WTC11 (cell line): ENCODE measurements around the gene CTNNA3. TPM values are rescaled to one million over a fixed set of nuclear protein-coding genes. Genes with fewer than 3 reads are reported as not detected.

Experiments used
- ATAC-seq: fragments of 200-7000 bp; cut with Tn5 transposase; 2 replicates; pipeline ENCODE4 v1.10.0; 2021; ENCODE audit warnings: mild to moderate bottlenecking, moderate library complexity
- CTCF ChIA-PET: fragments of 300-600 bp; sonication (Branson Sonifier 250); formaldehyde crosslinking; loops from one replicate; lab custom pipeline; 2021; ENCODE audit warnings: antibody characterized with exemption; lab: Charles Lee
- POLR2A ChIA-PET: fragments of 350-600 bp; sonication (Branson Sonifier 250); formaldehyde crosslinking; loops from one replicate; lab custom pipeline; 2021; ENCODE audit warnings: antibody characterized with exemption; lab: Charles Lee
- DNase-seq: peaks from one replicate; pipeline ENCODE4 v3.0.0; 2021; ENCODE audit warnings: low spot score
- H3K27ac Mint-ChIP-seq: 2 replicates; pipeline ENCODE4 v1.8.0; 2021; ENCODE audit warnings: mixed read lengths
- H3K27me3 Mint-ChIP-seq: 2 replicates; pipeline ENCODE4 v1.8.0; 2021; ENCODE audit warnings: low read depth, mild to moderate bottlenecking, moderate library complexity, mixed read lengths
- H3K36me3 Mint-ChIP-seq: 2 replicates; pipeline ENCODE4 v1.8.0; 2021; ENCODE audit warnings: mixed read lengths
- H3K4me1 Mint-ChIP-seq: 2 replicates; pipeline ENCODE4 v1.8.0; 2022; ENCODE audit warnings: mixed read lengths
- H3K4me3 Mint-ChIP-seq: 2 replicates; pipeline ENCODE4 v1.8.0; 2021; ENCODE audit warnings: mild to moderate bottlenecking, moderate library complexity, mixed read lengths
- H3K9me3 Mint-ChIP-seq: 2 replicates; pipeline ENCODE4 v1.8.0; 2021; ENCODE audit warnings: mixed read lengths
- E2F1 ChIP-seq: sonication (generic); formaldehyde crosslinking; IDR thresholded peaks from 2 replicates; pipeline ENCODE4 v1.8.0; 2022; ENCODE audit warnings: mild to moderate bottlenecking, missing genetic modification reagents
- ESRRA ChIP-seq: sonication (generic); formaldehyde crosslinking; IDR thresholded peaks from 2 replicates; pipeline ENCODE4 v1.8.1; 2022; ENCODE audit warnings: mild to moderate bottlenecking, missing genetic modification reagents, borderline replicate concordance
- FOXJ3 ChIP-seq: sonication (generic); formaldehyde crosslinking; IDR thresholded peaks from 2 replicates; pipeline ENCODE4 v1.9.0; 2021; ENCODE audit warnings: missing genetic modification reagents, mild to moderate bottlenecking, borderline replicate concordance
- FOXP1 ChIP-seq: sonication (generic); formaldehyde crosslinking; IDR thresholded peaks from 2 replicates; pipeline ENCODE4 v1.8.0; 2022; ENCODE audit warnings: missing genetic modification reagents, mild to moderate bottlenecking, moderate library complexity, borderline replicate concordance
- GABPB1 ChIP-seq: sonication (generic); formaldehyde crosslinking; IDR thresholded peaks from 2 replicates; pipeline ENCODE4 v1.8.1; 2023; ENCODE audit warnings: mild to moderate bottlenecking, missing genetic modification reagents
- NFATC4 ChIP-seq: fragments of 250-450 bp; sonication (Bioruptor Pico); IDR thresholded peaks from 2 replicates; pipeline ENCODE4 v1.9.0; 2021; ENCODE audit warnings: mild to moderate bottlenecking
- OVOL2 ChIP-seq: fragments of 250-450 bp; sonication (Bioruptor Pico); IDR thresholded peaks from 2 replicates; pipeline ENCODE4 v1.9.0; 2021; ENCODE audit warnings: mild to moderate bottlenecking, borderline replicate concordance
- TEAD1 ChIP-seq: sonication (generic); formaldehyde crosslinking; IDR thresholded peaks from 2 replicates; pipeline ENCODE4 v1.8.0; 2022; ENCODE audit warnings: mild to moderate bottlenecking, missing genetic modification reagents
- TEAD4 ChIP-seq: sonication (generic); formaldehyde crosslinking; IDR thresholded peaks from 2 replicates; pipeline ENCODE4 v1.8.0; 2022; ENCODE audit warnings: mild to moderate bottlenecking, missing genetic modification reagents
- TP53 ChIP-seq: sonication (generic); formaldehyde crosslinking; IDR thresholded peaks from 2 replicates; pipeline ENCODE4 v1.8.1; 2023; ENCODE audit warnings: mild to moderate bottlenecking, missing genetic modification reagents
- USF1 ChIP-seq: sonication (generic); formaldehyde crosslinking; IDR thresholded peaks from 2 replicates; pipeline ENCODE4 v1.8.0; 2022; ENCODE audit warnings: mild to moderate bottlenecking, missing genetic modification reagents
- ZNF317 ChIP-seq: sonication (generic); formaldehyde crosslinking; IDR thresholded peaks from 2 replicates; pipeline ENCODE4 v1.8.1; 2023; ENCODE audit warnings: low read depth, mild to moderate bottlenecking, moderate library complexity, missing genetic modification reagents, borderline replicate concordance
- ZNF396 ChIP-seq: fragments of 250-450 bp; sonication (Bioruptor Pico); IDR thresholded peaks from 2 replicates; pipeline ENCODE4 v1.8.0; 2021; ENCODE audit warnings: mild to moderate bottlenecking, moderate library complexity, borderline replicate concordance
- total RNA-seq: library from RNA; stranded (reverse); gene quantifications from 3 replicates; pipeline ENCODE4 v1.2.3, GENCODE V29; 2021
- TF ChIP-seq, protein P1 (sequence below): sonication (generic); formaldehyde crosslinking; IDR thresholded peaks from 2 replicates; pipeline ENCODE4 v1.8.1; 2022; ENCODE audit warnings: low read depth, mild to moderate bottlenecking, moderate library complexity, missing genetic modification reagents, borderline replicate concordance
- TF ChIP-seq, protein P2 (sequence below): fragments of 250-450 bp; sonication (Bioruptor Pico); conservative IDR thresholded peaks from 2 replicates; pipeline ENCODE4 v1.9.0; 2021; ENCODE audit warnings: mild to moderate bottlenecking
- TF ChIP-seq, protein P3 (sequence below): fragments of 250-450 bp; sonication (Bioruptor Pico); IDR thresholded peaks from 2 replicates; pipeline ENCODE4 v1.9.0; 2021; ENCODE audit warnings: mild to moderate bottlenecking
- TF ChIP-seq, protein P4 (sequence below): fragments of 250-450 bp; sonication (Bioruptor Pico); IDR thresholded peaks from 2 replicates; pipeline ENCODE4 v1.9.0; 2021; ENCODE audit warnings: moderate library complexity, mild to moderate bottlenecking, inconsistent platforms, borderline replicate concordance
- TF ChIP-seq, protein P5 (sequence below): sonication (generic); formaldehyde crosslinking; IDR thresholded peaks from 2 replicates; pipeline ENCODE4 v1.8.0; 2022; ENCODE audit warnings: mild to moderate bottlenecking, missing genetic modification reagents
- TF ChIP-seq, protein P6 (sequence below): fragments of 250-450 bp; sonication (Bioruptor Pico); IDR thresholded peaks from 2 replicates; pipeline ENCODE4 v2.1.2; 2022; ENCODE audit warnings: mild to moderate bottlenecking, moderate library complexity
- TF ChIP-seq, protein P7 (sequence below): sonication (generic); formaldehyde crosslinking; conservative IDR thresholded peaks from 2 replicates; pipeline ENCODE4 v1.8.1; 2022; ENCODE audit warnings: mild to moderate bottlenecking, missing genetic modification reagents

CTNNA3 gene
- total RNA-seq, 1 experiment from 2014 or later = 6.1 TPM

- ChIA-PET POLR2A (no interaction called here), CTCF (no interaction called here)
- no peaks in the 10 kb centered on the region for H3K36me3 Mint-ChIP-seq
- DNase-seq (no peak), ATAC-seq (no peak)
- TF ChIP-seq, protein P1, sequence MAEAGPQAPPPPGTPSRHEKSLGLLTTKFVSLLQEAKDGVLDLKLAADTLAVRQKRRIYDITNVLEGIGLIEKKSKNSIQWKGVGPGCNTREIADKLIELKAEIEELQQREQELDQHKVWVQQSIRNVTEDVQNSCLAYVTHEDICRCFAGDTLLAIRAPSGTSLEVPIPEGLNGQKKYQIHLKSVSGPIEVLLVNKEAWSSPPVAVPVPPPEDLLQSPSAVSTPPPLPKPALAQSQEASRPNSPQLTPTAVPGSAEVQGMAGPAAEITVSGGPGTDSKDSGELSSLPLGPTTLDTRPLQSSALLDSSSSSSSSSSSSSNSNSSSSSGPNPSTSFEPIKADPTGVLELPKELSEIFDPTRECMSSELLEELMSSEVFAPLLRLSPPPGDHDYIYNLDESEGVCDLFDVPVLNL (CRISPR knock-in tag) = no peak
- TF ChIP-seq USF1 = no peak
- TF ChIP-seq NFATC4 = no peak
- TF ChIP-seq GABPB1 (CRISPR knock-in tag) = no peak
- TF ChIP-seq, protein P2, sequence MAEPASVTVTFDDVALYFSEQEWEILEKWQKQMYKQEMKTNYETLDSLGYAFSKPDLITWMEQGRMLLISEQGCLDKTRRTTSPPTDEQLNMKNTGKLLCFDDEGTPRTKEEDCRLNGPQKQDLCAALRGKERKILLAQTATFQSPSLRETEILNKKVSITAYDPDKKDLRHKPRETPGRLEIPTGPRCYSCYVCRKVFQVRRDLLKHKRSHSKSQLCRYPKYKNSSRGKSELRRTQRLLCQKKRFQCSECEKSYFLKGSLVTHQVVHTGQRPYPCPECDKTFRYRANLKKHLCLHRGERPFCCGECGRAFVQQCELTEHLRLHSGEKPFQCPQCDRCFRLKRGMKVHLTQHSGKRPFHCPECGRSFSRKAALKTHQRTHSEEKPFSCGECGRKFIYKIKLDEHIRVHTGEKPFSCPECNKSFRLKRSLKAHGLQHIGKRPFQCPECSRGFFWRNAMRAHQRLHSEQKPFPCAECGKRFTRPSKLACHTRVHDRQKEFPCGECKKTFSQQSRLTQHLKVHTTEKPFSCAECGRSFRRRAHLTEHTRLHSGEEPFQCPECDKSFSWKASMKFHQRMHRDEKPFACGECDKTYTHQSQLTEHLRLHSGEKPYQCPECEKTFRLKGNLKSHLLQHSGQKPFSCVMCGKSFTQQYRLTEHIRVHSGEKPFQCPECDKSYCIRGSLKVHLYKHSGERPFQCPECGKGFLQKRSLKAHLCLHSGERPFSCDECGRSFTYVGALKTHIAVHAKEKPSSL = no peak
- TF ChIP-seq, protein P3, sequence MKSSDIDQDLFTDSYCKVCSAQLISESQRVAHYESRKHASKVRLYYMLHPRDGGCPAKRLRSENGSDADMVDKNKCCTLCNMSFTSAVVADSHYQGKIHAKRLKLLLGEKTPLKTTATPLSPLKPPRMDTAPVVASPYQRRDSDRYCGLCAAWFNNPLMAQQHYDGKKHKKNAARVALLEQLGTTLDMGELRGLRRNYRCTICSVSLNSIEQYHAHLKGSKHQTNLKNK (CRISPR knock-in tag) = no peak
- no peak for TF ChIP-seq ZNF396 (CRISPR knock-in tag)
- TF ChIP-seq ZNF317 (CRISPR knock-in tag) = no peak
- TF ChIP-seq FOXP1 (CRISPR knock-in tag) = no peak
- no peak for TF ChIP-seq TEAD4 (CRISPR knock-in tag)
- TF ChIP-seq, protein P4, sequence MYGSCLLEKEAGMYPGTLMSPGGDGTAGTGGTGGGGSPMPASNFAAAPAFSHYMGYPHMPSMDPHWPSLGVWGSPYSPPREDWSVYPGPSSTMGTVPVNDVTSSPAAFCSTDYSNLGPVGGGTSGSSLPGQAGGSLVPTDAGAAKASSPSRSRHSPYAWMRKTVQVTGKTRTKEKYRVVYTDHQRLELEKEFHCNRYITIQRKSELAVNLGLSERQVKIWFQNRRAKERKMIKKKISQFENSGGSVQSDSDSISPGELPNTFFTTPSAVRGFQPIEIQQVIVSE = no peak
- TF ChIP-seq E2F1 (CRISPR knock-in tag) = no peak
- TF ChIP-seq, protein P5, sequence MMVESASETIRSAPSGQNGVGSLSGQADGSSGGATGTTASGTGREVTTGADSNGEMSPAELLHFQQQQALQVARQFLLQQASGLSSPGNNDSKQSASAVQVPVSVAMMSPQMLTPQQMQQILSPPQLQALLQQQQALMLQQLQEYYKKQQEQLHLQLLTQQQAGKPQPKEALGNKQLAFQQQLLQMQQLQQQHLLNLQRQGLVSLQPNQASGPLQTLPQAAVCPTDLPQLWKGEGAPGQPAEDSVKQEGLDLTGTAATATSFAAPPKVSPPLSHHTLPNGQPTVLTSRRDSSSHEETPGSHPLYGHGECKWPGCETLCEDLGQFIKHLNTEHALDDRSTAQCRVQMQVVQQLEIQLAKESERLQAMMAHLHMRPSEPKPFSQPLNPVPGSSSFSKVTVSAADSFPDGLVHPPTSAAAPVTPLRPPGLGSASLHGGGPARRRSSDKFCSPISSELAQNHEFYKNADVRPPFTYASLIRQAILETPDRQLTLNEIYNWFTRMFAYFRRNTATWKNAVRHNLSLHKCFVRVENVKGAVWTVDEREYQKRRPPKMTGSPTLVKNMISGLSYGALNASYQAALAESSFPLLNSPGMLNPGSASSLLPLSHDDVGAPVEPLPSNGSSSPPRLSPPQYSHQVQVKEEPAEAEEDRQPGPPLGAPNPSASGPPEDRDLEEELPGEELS (CRISPR knock-in tag) = no peak
- TF ChIP-seq, protein P6, sequence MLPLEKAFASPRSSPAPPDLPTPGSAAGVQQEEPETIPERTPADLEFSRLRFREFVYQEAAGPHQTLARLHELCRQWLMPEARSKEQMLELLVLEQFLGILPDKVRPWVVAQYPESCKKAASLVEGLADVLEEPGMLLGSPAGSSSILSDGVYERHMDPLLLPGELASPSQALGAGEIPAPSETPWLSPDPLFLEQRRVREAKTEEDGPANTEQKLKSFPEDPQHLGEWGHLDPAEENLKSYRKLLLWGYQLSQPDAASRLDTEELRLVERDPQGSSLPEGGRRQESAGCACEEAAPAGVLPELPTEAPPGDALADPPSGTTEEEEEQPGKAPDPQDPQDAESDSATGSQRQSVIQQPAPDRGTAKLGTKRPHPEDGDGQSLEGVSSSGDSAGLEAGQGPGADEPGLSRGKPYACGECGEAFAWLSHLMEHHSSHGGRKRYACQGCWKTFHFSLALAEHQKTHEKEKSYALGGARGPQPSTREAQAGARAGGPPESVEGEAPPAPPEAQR = no peak
- TF ChIP-seq TEAD1 (CRISPR knock-in tag) = no peak
- H3K9me3 Mint-ChIP-seq = no peaks in the 10 kb centered on the region
- no peak overlapping the region for H3K27ac Mint-ChIP-seq
- H3K4me1 Mint-ChIP-seq = peaks cover 32% of the 10 kb centered on the region
- no peak overlapping the region for H3K4me3 Mint-ChIP-seq
- H3K27me3 Mint-ChIP-seq = no peaks in the 10 kb centered on the region
Observed at GRCh38 chr10:66838656-66839055, 857.3 kb downstream of the CTNNA3 start.

GRCh38 chr10:66837990-66838389, 858.0 kb downstream of the CTNNA3 start:
- Mint-ChIP-seq H3K36me3 (no peaks in the 10 kb centered on the region), H3K9me3 (no peaks in the 10 kb centered on the region), H3K27ac (no peak overlapping the region), H3K27me3 (no peaks in the 10 kb centered on the region), H3K4me1 (peaks cover 32% of the 10 kb centered on the region), H3K4me3 (no peak overlapping the region)
- TF ChIP-seq TP53 (CRISPR knock-in tag) = no peak
- no peak for TF ChIP-seq OVOL2 (CRISPR knock-in tag)
- no peak for TF ChIP-seq E2F1 (CRISPR knock-in tag)
- TF ChIP-seq, protein P7, sequence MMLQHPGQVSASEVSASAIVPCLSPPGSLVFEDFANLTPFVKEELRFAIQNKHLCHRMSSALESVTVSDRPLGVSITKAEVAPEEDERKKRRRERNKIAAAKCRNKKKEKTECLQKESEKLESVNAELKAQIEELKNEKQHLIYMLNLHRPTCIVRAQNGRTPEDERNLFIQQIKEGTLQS (CRISPR knock-in tag) = no peak
- TF ChIP-seq FOXJ3 (CRISPR knock-in tag) = no peak
- TF ChIP-seq ESRRA (CRISPR knock-in tag) = no peak
- no peak for TF ChIP-seq FOXP1 (CRISPR knock-in tag)
- no peak for ATAC-seq
- POLR2A ChIA-PET = no interaction called here
- CTCF ChIA-PET = no interaction called here
- DNase-seq = no peak
